ENCODE measurements around the gene AICDA. TPM values are rescaled to one million over a fixed set of nuclear protein-coding genes. Genes with fewer than 3 reads are reported as not detected.

The AICDA gene
- total and polyA plus RNA-seq, 10 of the 15 experiments (the other 5 are each of a cell fraction or from before 2014, with no cell fraction given), result 9.4 to 24.9 (median 16.6) TPM

GRCh38 chr12:8630131-8630530, 17.5 kb upstream of the AICDA start:
- RAD21 ChIA-PET (ENCODE audit: unreplicated experiment), result interaction anchor here (1.9 to 5.9 kb wide), 4 partner anchors 15 to 318 kb away, joined by 7 to 81 read pairs (median 28); partner anchors contain the start of gene AICDA
- WGBS (ENCODE audit: insufficient coverage, insufficient replicate concordance, low lambda C conversion rate, missing lambda C conversion rate), result 36% methylated on average over 4 of the region's 4 CpGs
- H3K36me3 ChIP-seq (ENCODE audit: control insufficient read depth in 2 of 2, insufficient read depth in 2 of 2, low read length in 1 of 2), result no peaks in the 10 kb centered on the region
- POLR2A ChIA-PET, result interaction anchor here (2.2 to 2.6 kb wide), 3 partner anchors 14 to 20 kb away, joined by 13 to 17 read pairs (median 15); no protein-coding TSS in a partner anchor
- H3K9ac ChIP-seq (ENCODE audit: control insufficient read depth, insufficient read depth, low read length), result no peak overlapping the region
- peak overlapping the region; percentile 75; the same call in 1 of the 2 replicates for H3K27ac ChIP-seq (ENCODE audit: control insufficient read depth, insufficient read depth)
- no peak overlapping the region for H3K4me2 ChIP-seq (ENCODE audit: control insufficient read depth, insufficient read depth)
- ATAC-seq (no peak), FAIRE-seq (peak; percentile 7), DNase-seq (ENCODE audit: low read depth, low spot score) (no peak)
- TF ChIP-seq SMARCA5 (IDR thresholded peaks at IDR 0.05), result peak; percentile 85
- TF ChIP-seq RCOR1 (conservative IDR thresholded peaks at IDR 0.05; ENCODE audit: low read depth, low read length), result no peak
- no peak for TF ChIP-seq ZNF274 (IDR thresholded peaks at IDR 0.05; ENCODE audit: insufficient read depth, insufficient read length)
- TF ChIP-seq ATF2 (IDR thresholded peaks at IDR 0.05; ENCODE audit: low read length), result no peak
- H3K4me1 ChIP-seq (ENCODE audit: control insufficient read depth, insufficient read depth, low read length), result peaks cover 18% of the 10 kb centered on the region
- no peaks in the 10 kb centered on the region for H3K27me3 ChIP-seq (replicated peaks in 1 of 2; ENCODE audit: control insufficient read depth in 2 of 2, insufficient read depth in 2 of 2, low read length in 1 of 2)
- no peaks in the 10 kb centered on the region for H4K20me1 ChIP-seq (ENCODE audit: control insufficient read depth, insufficient read depth)
- in situ Hi-C loops (cut with MboI), result loop anchor here (25.0 kb wide), 2 partner anchors 1032 to 1668 kb away; partner anchors contain the start of genes CLEC2D, EMG1, PHB2 and PTPN6
- no peak overlapping the region for H3K4me3 ChIP-seq
- no peak overlapping the region for H2AFZ ChIP-seq (ENCODE audit: control insufficient read depth, low read depth, low read length)
- BruUV-seq (replicated peaks), result no TSS peak
- no peaks in the 10 kb centered on the region; the same call in 2 of the 3 replicates for H3K9me3 ChIP-seq (replicated peaks; ENCODE audit: control insufficient read depth, insufficient read depth, low read length)
- no peaks in the 10 kb centered on the region for H3K79me2 ChIP-seq (ENCODE audit: control insufficient read depth, insufficient read depth, low read length)
- intact Hi-C loops (cut with micrococcal nuclease; ENCODE audit: unreplicated experiment), result no loop called here
- SMC1A ChIA-PET (ENCODE audit: uncharacterized antibody, unreplicated experiment), result interaction anchor here (2.9 to 5.0 kb wide), 4 partner anchors 11 to 19 kb away, joined by 13 to 80 read pairs (median 32); partner anchors contain the start of gene AICDA
- CTCF ChIA-PET, result interaction anchor here (1.2 to 5.1 kb wide), 4 partner anchors 12 to 19 kb away, joined by 3 to 57 read pairs (median 15); partner anchors contain the start of gene AICDA

All from GM12878 (cell line).